Neutrophil (primary cell): ENCODE results near the gene PCGF5.

Source experiments
- H3K27ac ChIP-seq: fragments of 200-600 bp; sonication (generic); 2 replicates; pipeline ENCODE4 v1.5.1; 2016; ENCODE audit warnings: mild to moderate bottlenecking, moderate library complexity
- H3K27me3 ChIP-seq: fragments of 200-600 bp; sonication (generic); 2 replicates; pipeline ENCODE4 v1.6.0; 2016; ENCODE audit warnings: mild to moderate bottlenecking
- H3K36me3 ChIP-seq: fragments of 200-600 bp; sonication (generic); 2 replicates; pipeline ENCODE4 v1.5.1; 2017
- H3K4me1 ChIP-seq, 2 experiments: fragments of 200-600 bp in 1 of 2; sonication (generic) in 1 of 2; 1 replicate in 1 of 2; 2 replicates in 1 of 2; pipeline versions ENCODE4 v1.5.1 to v1.6.1; 2013 to 2016; ENCODE audit warnings: low read depth in 1 of 2, low read length in 1 of 2, mild to moderate bottlenecking in 1 of 2, moderate library complexity in 1 of 2; ENCODE audit not compliant: control insufficient read depth in 1 of 2, insufficient read depth in 1 of 2
- H3K4me3 ChIP-seq, 2 experiments: fragments of 200-600 bp in 1 of 2; sonication (generic) in 1 of 2; 1 replicate in 1 of 2; 2 replicates in 1 of 2; pipeline ENCODE4 v1.5.1; 2013 to 2016; ENCODE audit warnings: low read depth in 1 of 2, low read length in 1 of 2, mild to moderate bottlenecking in 1 of 2, moderate library complexity in 1 of 2
- H3K9me3 ChIP-seq: fragments of 200-600 bp; sonication (generic); 2 replicates; pipeline ENCODE4 v1.5.1; 2016
- TF ChIP-seq, protein P1 (sequence below): fragments of 200-600 bp; sonication (generic); IDR thresholded peaks from 2 replicates; pipeline ENCODE4 v1.5.1; 2016; ENCODE audit warnings: antibody characterized with exemption

The PCGF5 gene

DNA sequence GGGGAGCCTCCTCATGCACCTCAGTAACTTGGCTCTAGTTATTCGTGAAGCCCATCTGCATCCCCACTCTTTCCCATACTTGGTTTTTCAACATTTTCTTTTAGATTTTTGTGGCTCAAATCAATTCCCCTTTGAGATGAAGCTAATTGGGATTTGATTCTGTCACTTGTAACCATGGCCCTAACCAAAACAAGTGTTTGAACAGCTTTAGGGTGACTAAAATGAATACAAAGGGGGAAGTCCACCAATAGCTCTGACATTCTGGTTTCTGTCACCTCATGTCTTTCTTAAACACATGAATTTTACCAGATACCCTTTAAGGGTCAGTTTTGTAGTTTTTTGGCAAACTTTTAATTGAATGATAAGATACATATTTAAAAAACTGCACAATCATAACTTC lies 87.0 kb downstream of the PCGF5 start:
- TF ChIP-seq, protein P1, sequence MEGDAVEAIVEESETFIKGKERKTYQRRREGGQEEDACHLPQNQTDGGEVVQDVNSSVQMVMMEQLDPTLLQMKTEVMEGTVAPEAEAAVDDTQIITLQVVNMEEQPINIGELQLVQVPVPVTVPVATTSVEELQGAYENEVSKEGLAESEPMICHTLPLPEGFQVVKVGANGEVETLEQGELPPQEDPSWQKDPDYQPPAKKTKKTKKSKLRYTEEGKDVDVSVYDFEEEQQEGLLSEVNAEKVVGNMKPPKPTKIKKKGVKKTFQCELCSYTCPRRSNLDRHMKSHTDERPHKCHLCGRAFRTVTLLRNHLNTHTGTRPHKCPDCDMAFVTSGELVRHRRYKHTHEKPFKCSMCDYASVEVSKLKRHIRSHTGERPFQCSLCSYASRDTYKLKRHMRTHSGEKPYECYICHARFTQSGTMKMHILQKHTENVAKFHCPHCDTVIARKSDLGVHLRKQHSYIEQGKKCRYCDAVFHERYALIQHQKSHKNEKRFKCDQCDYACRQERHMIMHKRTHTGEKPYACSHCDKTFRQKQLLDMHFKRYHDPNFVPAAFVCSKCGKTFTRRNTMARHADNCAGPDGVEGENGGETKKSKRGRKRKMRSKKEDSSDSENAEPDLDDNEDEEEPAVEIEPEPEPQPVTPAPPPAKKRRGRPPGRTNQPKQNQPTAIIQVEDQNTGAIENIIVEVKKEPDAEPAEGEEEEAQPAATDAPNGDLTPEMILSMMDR, result no peak
- Histone ChIP-seq H3K9me3 (no peaks in the 10 kb centered on the region), H3K27ac (no peak overlapping the region), H3K4me1 (no peaks in the 10 kb centered on the region), H3K4me3 (no peak overlapping the region), H3K36me3 (no peaks in the 10 kb centered on the region), H3K27me3 (peaks cover 26% of the 10 kb centered on the region)

GRCh38 chr10:91309711-91310110 lies 89.2 kb downstream of the PCGF5 start:
- TF ChIP-seq, protein P1, result no peak
- H3K9me3 ChIP-seq, result no peaks in the 10 kb centered on the region
- H3K27ac ChIP-seq, result no peak overlapping the region
- H3K27me3 ChIP-seq, result peaks cover 26% of the 10 kb centered on the region
- no peaks in the 10 kb centered on the region for H3K4me1 ChIP-seq
- H3K36me3 ChIP-seq, result no peaks in the 10 kb centered on the region
- H3K4me3 ChIP-seq, result no peak overlapping the region

DNA sequence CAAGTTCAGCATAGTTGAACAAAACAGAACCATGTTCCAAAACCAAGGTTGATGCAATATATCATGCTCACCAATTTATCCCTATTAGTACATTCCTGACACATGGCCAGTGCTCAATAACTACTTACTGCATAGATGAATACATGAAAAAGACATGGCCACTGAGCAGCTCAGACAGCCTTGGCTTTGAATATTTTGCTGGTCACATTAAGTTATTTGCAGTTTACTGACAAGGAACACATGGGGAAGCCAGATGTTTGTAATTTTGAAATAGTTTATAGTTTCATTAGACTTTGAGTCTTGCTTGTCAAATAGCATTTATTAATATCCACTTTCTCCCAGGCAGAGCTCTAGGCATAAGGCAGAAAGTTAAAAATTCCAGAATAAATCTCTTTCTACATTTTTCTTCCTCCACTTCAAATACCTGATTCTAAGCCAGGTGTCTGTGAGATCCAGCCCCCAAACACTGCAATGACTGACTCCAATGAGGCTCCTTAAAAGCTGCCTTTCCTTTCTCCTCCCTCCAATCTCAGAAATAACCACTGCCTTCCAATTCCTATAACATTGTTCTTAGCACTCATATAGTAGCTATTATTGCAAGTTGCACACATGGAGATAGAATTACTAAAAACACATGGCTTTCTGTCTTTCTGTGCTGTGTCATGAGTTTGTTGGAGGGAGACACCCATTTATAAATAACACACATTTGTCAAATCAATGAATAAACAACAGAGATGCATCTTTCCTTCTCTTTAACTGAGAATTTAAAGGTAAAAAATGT lies 91.3 kb downstream of the PCGF5 start:
- no peaks in the 10 kb centered on the region for H3K4me1 ChIP-seq
- peaks cover 26% of the 10 kb centered on the region for H3K27me3 ChIP-seq
- no peaks in the 10 kb centered on the region for H3K9me3 ChIP-seq
- H3K27ac ChIP-seq, result no peak overlapping the region
- TF ChIP-seq, protein P1, result no peak
- H3K4me3 ChIP-seq, result no peak overlapping the region
- H3K36me3 ChIP-seq, result no peaks in the 10 kb centered on the region

DNA sequence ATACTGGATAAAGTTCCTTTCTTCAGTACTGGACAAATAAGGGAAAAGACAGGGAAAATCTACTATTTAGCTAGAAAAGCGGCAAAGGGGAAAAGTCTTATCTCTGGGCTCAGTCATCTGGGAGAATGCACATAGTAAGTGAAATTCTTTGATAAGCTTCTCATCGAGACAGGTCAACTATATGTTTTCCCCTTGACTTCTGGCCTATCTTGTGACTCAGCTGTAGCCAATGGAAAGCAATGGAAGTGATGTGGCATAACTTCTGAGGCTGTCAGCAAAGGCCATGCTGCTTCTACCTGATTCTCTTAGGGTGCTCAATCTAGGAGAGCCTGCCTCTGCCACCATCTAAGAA lies 91.9 kb downstream of the PCGF5 start:
- TF ChIP-seq, protein P1, result no peak
- no peaks in the 10 kb centered on the region for H3K36me3 ChIP-seq
- no peak overlapping the region for H3K4me3 ChIP-seq
- H3K27ac ChIP-seq, result no peak overlapping the region
- H3K4me1 ChIP-seq, result no peaks in the 10 kb centered on the region
- peaks cover 22% of the 10 kb centered on the region for H3K27me3 ChIP-seq
- H3K9me3 ChIP-seq, result no peaks in the 10 kb centered on the region

- H3K27ac ChIP-seq, result no peak overlapping the region
- H3K4me3 ChIP-seq, result no peak overlapping the region
- H3K9me3 ChIP-seq, result no peaks in the 10 kb centered on the region
- H3K36me3 ChIP-seq, result no peaks in the 10 kb centered on the region
- H3K27me3 ChIP-seq, result peaks cover 9% of the 10 kb centered on the region
- TF ChIP-seq, protein P1, result no peak
- no peaks in the 10 kb centered on the region for H3K4me1 ChIP-seq
Observed at GRCh38 chr10:91313796-91314485, 93.5 kb downstream of the PCGF5 start.
